Testis (tissue), 3 donors: ENCODE results near the gene FSTL5. TPM values are rescaled to one million over a fixed set of nuclear protein-coding genes. Genes with fewer than 3 reads are reported as not detected.

Experiments
- DNase-seq: peaks from one replicate; pipeline ENCODE4 v3.0.0-alpha.2; 2019
- H3K27ac ChIP-seq, 2 donors: fragments of 200-600 bp; sonication (generic); one replicate each; pipeline ENCODE4 v1.5.1; 2019
- H3K27me3 ChIP-seq: fragments of 200-600 bp; sonication (generic); one replicate; pipeline ENCODE4 v1.5.1; 2019
- H3K36me3 ChIP-seq: fragments of 200-600 bp; sonication (generic); one replicate; pipeline ENCODE4 v1.5.1; 2017; ENCODE audit warnings: low read depth; ENCODE audit errors: missing control alignments
- H3K4me1 ChIP-seq: fragments of 200-600 bp; sonication (generic); one replicate; pipeline ENCODE4 v1.5.1; 2019
- H3K4me3 ChIP-seq, 2 donors: fragments of 200-600 bp; sonication (generic); one replicate each; pipeline ENCODE4 v1.5.1; 2017 to 2019
- H3K9me3 ChIP-seq: fragments of 200-600 bp; sonication (generic); one replicate; pipeline ENCODE4 v1.5.1; 2017
- CTCF ChIP-seq, 3 experiments: fragments of 450-650 bp in 2 of 3; fragments of 200-600 bp in 1 of 3; sonication (generic) in 1 of 3; IDR thresholded peaks; one replicate each; pipeline ENCODE4 v1.5.1; 2016 to 2019; ENCODE audit warnings: antibody characterized with exemption in 3 of 3, mild to moderate bottlenecking in 2 of 3, moderate library complexity in 1 of 3
- POLR2A ChIP-seq: fragments of 450-650 bp; IDR thresholded peaks from one replicate; pipeline ENCODE4 v1.6.1; 2017; ENCODE audit warnings: antibody characterized with exemption, mild to moderate bottlenecking, moderate library complexity
- WGBS, 2 donors: methylation state at CpG; one replicate each; pipeline ENCODE4 v1.1.5; 2018; 5-methylcytosine and 5-hydroxymethylcytosine counted together
- intact Hi-C: fragments of 100-400 bp; cut with DNase I; formaldehyde crosslinking; loops from one replicate; pipeline ENCODE4 v1.15.1; 2023; ENCODE audit warnings: low total_unique reads
- polyA plus RNA-seq: library from polyadenylated mRNA; stranded (reverse); fragments of 350-450 nt; fragmentation: Illumina TruSeq; extraction: RNeasy Lipid Tissue Mini Kit (QIAGEN cat#74804); gene quantifications from one replicate; pipeline ENCODE4 v1.2.3, GENCODE V29; 2014; ENCODE audit warnings: low read depth, low replicate concordance; ENCODE audit not compliant: insufficient read depth
- total RNA-seq, 2 donors: library from RNA; depleted of rRNA; stranded (reverse); fragments of >200 nt; gene quantifications; one replicate each; pipeline ENCODE4 v1.2.3, GENCODE V29; 2016

The FSTL5 gene
- total and polyA plus RNA-seq, 3 donors from 2014 or later, result 0.57 to 1.0 (median 0.68) TPM

- DNase-seq, result no peak
- intact Hi-C loops, result no loop called here
- no peaks in the 10 kb centered on the region for H3K9me3 ChIP-seq
- H3K36me3 ChIP-seq, result no peaks in the 10 kb centered on the region
- H3K27ac ChIP-seq, result no peak overlapping the region
- H3K4me3 ChIP-seq, result no peak overlapping the region
- TF ChIP-seq CTCF (IDR thresholded peaks at IDR 0.05) (no peak), POLR2A (no peak)
- WGBS, 2 donors, result 60 to 61% methylated on average over 2 of the region's 2 CpGs
- H3K4me1 ChIP-seq, result no peaks in the 10 kb centered on the region
- H3K27me3 ChIP-seq, result no peaks in the 10 kb centered on the region
Observed at GRCh38 chr4:161343569-161343950, 820.2 kb downstream of the FSTL5 start.

GRCh38 chr4:161342881-161343568 is 820.8 kb downstream of the FSTL5 start:
- TF ChIP-seq POLR2A (no peak), CTCF (IDR thresholded peaks at IDR 0.05) (no peak)
- Histone ChIP-seq H3K9me3 (no peaks in the 10 kb centered on the region), H3K4me3 (peak overlapping the region in 1 of 2 donors; percentile 20), H3K27ac (no peak overlapping the region), H3K36me3 (no peaks in the 10 kb centered on the region), H3K27me3 (no peaks in the 10 kb centered on the region), H3K4me1 (no peaks in the 10 kb centered on the region)
- intact Hi-C loops, result no loop called here
- no peak for DNase-seq
- 68 to 78% methylated on average over 4 to 6 of the region's 6 CpGs for WGBS, 2 donors

- Histone ChIP-seq H3K36me3 (no peaks in the 10 kb centered on the region), H3K9me3 (no peaks in the 10 kb centered on the region), H3K4me3 (no peak overlapping the region), H3K27ac (no peak overlapping the region), H3K4me1 (no peaks in the 10 kb centered on the region), H3K27me3 (no peaks in the 10 kb centered on the region)
- intact Hi-C loops, result no loop called here
- TF ChIP-seq CTCF (IDR thresholded peaks at IDR 0.05) (no peak), POLR2A (no peak)
- no peak for DNase-seq
- WGBS, 2 donors, result 90 to 97% methylated on average over 5 of the region's 5 CpGs
Observed at GRCh38 chr4:161336621-161337020, 827.2 kb downstream of the FSTL5 start.

- H3K4me1 ChIP-seq, result no peaks in the 10 kb centered on the region
- no peak overlapping the region for H3K4me3 ChIP-seq
- no peak overlapping the region for H3K27ac ChIP-seq
Observed at GRCh38 chr4:161336016-161336530, 827.7 kb downstream of the FSTL5 start.

More at GRCh38 chr4:161336016-161336530, 827.7 kb downstream of the FSTL5 start:
- WGBS, 2 donors, result 32 to 34% methylated on average over 2 of the region's 2 CpGs
- no peaks in the 10 kb centered on the region for H3K9me3 ChIP-seq
- no peak for DNase-seq
- no peak for TF ChIP-seq CTCF (IDR thresholded peaks at IDR 0.05)
- TF ChIP-seq POLR2A, result no peak
- H3K36me3 ChIP-seq, result no peaks in the 10 kb centered on the region
- H3K27me3 ChIP-seq, result no peaks in the 10 kb centered on the region
- intact Hi-C loops, result no loop called here
